Omental fat pad (tissue), 4 donors: Measurements from ENCODE around the gene DLL4. TPM values are rescaled to one million over a fixed set of nuclear protein-coding genes. Genes with fewer than 3 reads are reported as not detected.

Experiments used
- ATAC-seq: fragments of 150-250 bp; one replicate; pipeline ENCODE4 v1.9.1; 2016; ENCODE audit warnings: mild to moderate bottlenecking, moderate library complexity; ENCODE audit not compliant: low FRiP score
- DNase-seq: peaks from one replicate; pipeline ENCODE4 v3.0.0-alpha.2; 2019; ENCODE audit warnings: low spot score
- total RNA-seq, 4 donors: library from RNA; depleted of rRNA; stranded (reverse); fragments of >200 nt; gene quantifications; one replicate each; pipeline ENCODE4 v1.1.0, GENCODE V29; 2016
- TF ChIP-seq, protein P1 (sequence below), 3 donors: fragments of 450-650 bp; IDR thresholded peaks; one replicate each; pipeline ENCODE4 v1.5.1; 2016 to 2017; ENCODE audit warnings: antibody characterized with exemption in 3 of 3, mild to moderate bottlenecking in 3 of 3, moderate library complexity in 2 of 3

Gene DLL4
- total RNA-seq, 4 donors from 2014 or later, result 5.8 to 27.6 (median 10.1) TPM

DNA sequence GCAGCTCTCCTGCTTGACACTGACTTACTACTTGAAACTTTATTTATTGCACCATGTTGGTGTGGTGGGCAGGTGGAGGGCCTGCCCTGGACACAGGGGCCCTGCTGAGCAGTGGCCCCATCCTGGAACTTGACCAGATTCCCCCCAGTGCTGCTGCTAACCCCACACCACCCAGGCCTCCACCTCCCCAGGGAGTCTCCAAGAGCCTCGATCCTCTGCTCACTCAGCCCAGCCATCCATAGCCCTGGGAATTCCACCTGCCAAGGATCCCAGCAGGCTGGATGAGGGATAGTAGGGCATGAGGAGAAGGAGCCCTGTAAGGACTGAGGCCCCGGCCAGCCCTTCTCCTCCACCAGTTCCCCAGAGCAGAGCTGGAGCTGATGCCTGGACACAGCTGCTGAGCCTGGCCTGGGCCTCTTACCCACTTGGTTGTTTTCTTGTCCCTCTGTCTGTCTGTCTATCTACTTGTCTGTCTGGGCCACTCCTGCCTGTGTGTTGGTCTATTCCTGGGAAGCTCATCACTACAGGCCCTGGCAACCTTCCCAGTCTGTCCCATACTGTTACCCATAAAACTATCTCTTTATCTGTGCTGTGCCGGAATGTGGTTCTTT lies 26.9 kb downstream of the DLL4 start:
- no peak for ATAC-seq
- DNase-seq, result no peak
- TF ChIP-seq, protein P1, sequence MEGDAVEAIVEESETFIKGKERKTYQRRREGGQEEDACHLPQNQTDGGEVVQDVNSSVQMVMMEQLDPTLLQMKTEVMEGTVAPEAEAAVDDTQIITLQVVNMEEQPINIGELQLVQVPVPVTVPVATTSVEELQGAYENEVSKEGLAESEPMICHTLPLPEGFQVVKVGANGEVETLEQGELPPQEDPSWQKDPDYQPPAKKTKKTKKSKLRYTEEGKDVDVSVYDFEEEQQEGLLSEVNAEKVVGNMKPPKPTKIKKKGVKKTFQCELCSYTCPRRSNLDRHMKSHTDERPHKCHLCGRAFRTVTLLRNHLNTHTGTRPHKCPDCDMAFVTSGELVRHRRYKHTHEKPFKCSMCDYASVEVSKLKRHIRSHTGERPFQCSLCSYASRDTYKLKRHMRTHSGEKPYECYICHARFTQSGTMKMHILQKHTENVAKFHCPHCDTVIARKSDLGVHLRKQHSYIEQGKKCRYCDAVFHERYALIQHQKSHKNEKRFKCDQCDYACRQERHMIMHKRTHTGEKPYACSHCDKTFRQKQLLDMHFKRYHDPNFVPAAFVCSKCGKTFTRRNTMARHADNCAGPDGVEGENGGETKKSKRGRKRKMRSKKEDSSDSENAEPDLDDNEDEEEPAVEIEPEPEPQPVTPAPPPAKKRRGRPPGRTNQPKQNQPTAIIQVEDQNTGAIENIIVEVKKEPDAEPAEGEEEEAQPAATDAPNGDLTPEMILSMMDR (IDR thresholded peaks at IDR 0.05), result no peak

DNA sequence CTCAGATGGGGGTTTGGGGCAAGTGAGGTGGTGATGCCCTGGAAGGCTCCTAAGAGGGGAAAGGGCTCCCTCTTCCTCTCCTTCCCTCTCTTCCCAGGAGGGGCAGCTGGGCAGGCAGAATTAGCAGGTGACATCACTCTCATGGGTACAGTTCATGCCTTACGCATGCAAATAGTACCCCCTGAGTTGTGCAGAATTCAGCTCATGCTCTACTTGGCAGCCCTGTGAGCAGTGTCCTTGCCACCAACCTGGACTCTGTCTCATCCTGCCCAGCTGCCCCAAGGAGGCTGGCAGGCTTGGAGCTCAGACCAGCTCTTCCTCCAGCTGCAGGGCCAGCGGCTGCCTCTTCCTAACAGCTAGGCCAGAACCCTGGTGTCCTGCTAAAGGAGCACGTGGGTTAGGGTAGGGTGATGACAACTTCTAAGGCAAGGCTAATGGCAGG lies 27.4 kb downstream of the DLL4 start:
- no peak for ATAC-seq
- no peak for DNase-seq
- TF ChIP-seq, protein P1 (IDR thresholded peaks at IDR 0.05), result no peak

DNA sequence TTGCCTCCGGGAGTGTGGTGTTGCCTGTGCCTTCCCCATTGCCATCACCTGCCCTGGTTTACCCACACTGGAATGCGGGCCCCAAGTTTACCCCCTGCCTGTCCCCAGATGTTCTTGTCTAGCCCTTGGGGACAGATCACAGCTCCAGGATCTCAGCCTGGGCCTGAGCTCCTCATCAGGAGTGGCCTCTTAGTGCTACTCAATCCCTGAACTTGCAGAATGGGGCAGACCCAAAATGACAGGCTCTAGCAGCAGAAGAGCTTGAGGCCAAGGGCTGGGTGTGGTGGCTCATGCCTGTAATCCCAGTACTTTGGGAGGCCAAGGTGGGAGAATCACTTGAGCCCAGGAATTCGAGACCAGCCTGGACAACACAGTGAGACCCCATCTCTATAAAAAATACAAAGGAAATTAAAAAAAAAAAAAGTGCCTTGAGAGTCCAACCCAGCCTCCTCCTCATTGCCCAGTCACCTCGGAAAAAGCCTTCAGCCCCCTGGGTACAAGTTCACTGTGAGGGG lies 28.0 kb downstream of the DLL4 start:
- ATAC-seq, result no peak
- TF ChIP-seq, protein P1 (IDR thresholded peaks at IDR 0.05), result no peak
- no peak for DNase-seq

DNA sequence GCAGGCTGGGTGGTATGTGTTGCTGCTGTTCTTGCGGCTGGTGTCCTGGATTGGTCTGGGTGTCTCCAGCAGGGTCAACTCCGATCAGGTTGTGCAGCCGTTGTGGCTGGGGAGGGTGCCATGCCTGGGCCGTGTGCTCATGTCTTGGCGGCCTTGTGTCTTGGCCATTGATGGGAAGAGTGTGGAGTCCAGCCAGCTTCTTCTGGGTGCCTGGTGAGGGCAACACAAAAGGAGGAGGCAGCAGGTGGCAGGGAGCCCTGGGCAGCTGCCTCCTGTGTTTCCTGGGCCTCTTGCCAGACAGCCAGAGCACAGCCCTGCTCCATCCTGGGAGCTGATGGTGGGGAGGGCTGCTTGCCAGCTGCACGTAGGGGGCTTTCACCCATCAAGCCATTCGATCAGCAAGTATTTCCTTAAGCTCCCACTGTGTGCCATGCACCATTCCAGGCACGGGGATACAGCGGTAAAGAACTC lies 28.5 kb downstream of the DLL4 start:
- DNase-seq, result no peak
- no peak for ATAC-seq
- TF ChIP-seq, protein P1 (IDR thresholded peaks at IDR 0.05), result no peak

DNA sequence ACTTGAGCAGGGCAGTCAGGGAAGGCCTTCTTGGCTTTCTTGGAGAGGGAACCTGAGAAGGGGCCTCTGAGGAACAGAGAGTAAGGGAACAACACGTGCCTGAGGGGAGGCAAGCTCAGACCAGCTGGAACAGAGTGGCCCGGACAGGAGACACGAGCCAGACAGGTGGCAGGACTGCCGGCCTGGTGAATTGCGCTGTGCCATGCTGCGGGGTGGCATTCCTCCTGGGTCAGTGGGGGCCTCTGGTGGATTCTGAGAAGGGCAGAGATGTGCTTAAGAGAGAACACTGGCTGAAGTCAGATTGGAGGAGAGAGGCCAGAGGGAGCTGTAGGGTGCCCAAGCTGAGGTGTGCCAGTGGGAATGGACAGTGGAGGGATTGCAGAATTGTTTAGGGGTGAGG lies 29.0 kb downstream of the DLL4 start:
- TF ChIP-seq, protein P1 (IDR thresholded peaks at IDR 0.05), result no peak
- ATAC-seq (no peak), DNase-seq (no peak)

DNA sequence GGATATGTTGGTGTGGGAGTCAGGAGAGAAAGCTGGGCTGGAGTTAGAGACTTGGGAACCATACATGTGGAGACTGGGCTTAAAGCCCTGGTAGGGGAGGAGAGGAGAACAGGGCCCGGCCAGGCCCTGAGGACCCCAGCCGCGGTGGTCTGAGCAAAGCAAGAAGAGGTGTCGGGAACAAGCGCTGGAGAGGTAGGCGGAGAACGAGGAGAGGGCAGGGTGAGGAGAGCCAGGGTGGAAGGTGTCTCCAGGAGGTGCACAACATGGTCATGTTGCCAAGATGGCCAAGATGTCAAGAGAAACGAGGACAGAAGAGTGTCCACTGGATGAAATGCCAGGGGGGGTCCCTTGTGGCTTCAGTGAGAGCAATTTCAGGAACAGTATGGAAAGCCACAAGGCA lies 29.6 kb downstream of the DLL4 start:
- ATAC-seq (no peak), DNase-seq (no peak)

More for the DNA sequence above, 29.6 kb downstream of the DLL4 start:
- TF ChIP-seq, protein P1 (IDR thresholded peaks at IDR 0.05), result no peak
